Stimulated activated naive CD8-positive, alpha-beta T cell treated with anti-CD3 and anti-CD28 coated beads, Interleukin-15, Interleukin-2, amounts not matched to agents 100 ng/mL and 50 ng/mL, for 24 hours (primary cell): ENCODE data around the gene VCAN.

ENCODE experiments used
- H3K27ac Mint-ChIP-seq: one replicate; pipeline ENCODE4 v1.8.0; 2021; ENCODE audit warnings: mild to moderate bottlenecking, mixed read lengths
- H3K27me3 Mint-ChIP-seq: one replicate; pipeline ENCODE4 v1.8.0; 2021; ENCODE audit warnings: mixed read lengths
- H3K36me3 Mint-ChIP-seq: one replicate; pipeline ENCODE4 v1.8.0; 2021; ENCODE audit warnings: low read depth, mixed read lengths
- H3K4me1 Mint-ChIP-seq: one replicate; pipeline ENCODE4 v1.8.0; 2021; ENCODE audit warnings: low read depth, mixed read lengths
- H3K4me3 Mint-ChIP-seq: one replicate; pipeline ENCODE4 v1.8.0; 2021; ENCODE audit warnings: mild to moderate bottlenecking, mixed read lengths
- H3K9me3 Mint-ChIP-seq: one replicate; pipeline ENCODE4 v1.8.0; 2021; ENCODE audit warnings: mixed read lengths

Gene VCAN

GRCh38 chr5:83572271-83572670, 100.7 kb downstream of the VCAN start:
- H3K4me3 Mint-ChIP-seq = no peak overlapping the region
- no peaks in the 10 kb centered on the region for H3K9me3 Mint-ChIP-seq
- no peak overlapping the region for H3K27ac Mint-ChIP-seq
- peaks cover 14% of the 10 kb centered on the region for H3K27me3 Mint-ChIP-seq
- H3K36me3 Mint-ChIP-seq = no peaks in the 10 kb centered on the region
- H3K4me1 Mint-ChIP-seq = no peaks in the 10 kb centered on the region

- Mint-ChIP-seq H3K27ac (no peak overlapping the region), H3K4me1 (no peaks in the 10 kb centered on the region), H3K4me3 (no peak overlapping the region), H3K9me3 (no peaks in the 10 kb centered on the region), H3K36me3 (no peaks in the 10 kb centered on the region), H3K27me3 (peaks cover 11% of the 10 kb centered on the region)
These were observed 104.8 kb downstream of the VCAN start for GRCh38 chr5:83576341-83576740.

GRCh38 chr5:83577036-83577636, 105.6 kb downstream of the VCAN start:
- H3K36me3 Mint-ChIP-seq = no peaks in the 10 kb centered on the region
- no peak overlapping the region for H3K4me3 Mint-ChIP-seq
- no peaks in the 10 kb centered on the region for H3K9me3 Mint-ChIP-seq
- H3K27me3 Mint-ChIP-seq = peaks cover 12% of the 10 kb centered on the region
- no peak overlapping the region for H3K27ac Mint-ChIP-seq
- H3K4me1 Mint-ChIP-seq = no peaks in the 10 kb centered on the region

GRCh38 chr5:83583859-83584258, 112.3 kb downstream of the VCAN start:
- no peak overlapping the region for H3K4me3 Mint-ChIP-seq
- H3K27ac Mint-ChIP-seq = no peak overlapping the region
- no peaks in the 10 kb centered on the region for H3K4me1 Mint-ChIP-seq
- no peaks in the 10 kb centered on the region for H3K36me3 Mint-ChIP-seq
- H3K9me3 Mint-ChIP-seq = no peaks in the 10 kb centered on the region
- peaks cover 17% of the 10 kb centered on the region for H3K27me3 Mint-ChIP-seq

GRCh38 chr5:83586874-83587776, 115.6 kb downstream of the VCAN start:
- H3K4me3 Mint-ChIP-seq = no peak overlapping the region
- no peaks in the 10 kb centered on the region for H3K4me1 Mint-ChIP-seq
- H3K27me3 Mint-ChIP-seq = peaks cover 12% of the 10 kb centered on the region
- H3K27ac Mint-ChIP-seq = no peak overlapping the region
- no peaks in the 10 kb centered on the region for H3K9me3 Mint-ChIP-seq
- H3K36me3 Mint-ChIP-seq = no peaks in the 10 kb centered on the region

- no peaks in the 10 kb centered on the region for H3K27me3 Mint-ChIP-seq
These were observed 118.2 kb downstream of the VCAN start for GRCh38 chr5:83589786-83590185.

GRCh38 chr5:83590966-83591365, 119.4 kb downstream of the VCAN start:
- Mint-ChIP-seq H3K4me1 (no peaks in the 10 kb centered on the region), H3K27ac (no peak overlapping the region)

More at GRCh38 chr5:83589786-83590185, 118.2 kb downstream of the VCAN start:
- Mint-ChIP-seq H3K27ac (no peak overlapping the region), H3K36me3 (no peaks in the 10 kb centered on the region), H3K9me3 (no peaks in the 10 kb centered on the region), H3K4me1 (no peaks in the 10 kb centered on the region), H3K4me3 (no peak overlapping the region)

GRCh38 chr5:83595217-83595616, 123.7 kb downstream of the VCAN start:
- H3K4me1 Mint-ChIP-seq = no peaks in the 10 kb centered on the region
- no peak overlapping the region for H3K27ac Mint-ChIP-seq
- H3K36me3 Mint-ChIP-seq = no peaks in the 10 kb centered on the region
- peaks cover 4% of the 10 kb centered on the region for H3K9me3 Mint-ChIP-seq
- no peaks in the 10 kb centered on the region for H3K27me3 Mint-ChIP-seq
- no peak overlapping the region for H3K4me3 Mint-ChIP-seq

More at GRCh38 chr5:83590966-83591365, 119.4 kb downstream of the VCAN start:
- Mint-ChIP-seq H3K36me3 (no peaks in the 10 kb centered on the region), H3K9me3 (no peaks in the 10 kb centered on the region), H3K4me3 (no peak overlapping the region), H3K27me3 (no peaks in the 10 kb centered on the region)

GRCh38 chr5:83608122-83608521, 136.6 kb downstream of the VCAN start:
- no peak overlapping the region for H3K4me3 Mint-ChIP-seq
- H3K4me1 Mint-ChIP-seq = no peaks in the 10 kb centered on the region
- H3K36me3 Mint-ChIP-seq = no peaks in the 10 kb centered on the region
- no peaks in the 10 kb centered on the region for H3K27me3 Mint-ChIP-seq
- H3K9me3 Mint-ChIP-seq = no peaks in the 10 kb centered on the region
- H3K27ac Mint-ChIP-seq = no peak overlapping the region

GRCh38 chr5:83614841-83615240, 143.3 kb downstream of the VCAN start:
- no peaks in the 10 kb centered on the region for H3K4me1 Mint-ChIP-seq
- peaks cover 5% of the 10 kb centered on the region for H3K27me3 Mint-ChIP-seq
- no peak overlapping the region for H3K27ac Mint-ChIP-seq
- no peak overlapping the region for H3K4me3 Mint-ChIP-seq
- H3K36me3 Mint-ChIP-seq = no peaks in the 10 kb centered on the region
- peaks cover 14% of the 10 kb centered on the region for H3K9me3 Mint-ChIP-seq

GRCh38 chr5:83628360-83628759, 156.8 kb downstream of the VCAN start:
- Mint-ChIP-seq H3K4me1 (no peaks in the 10 kb centered on the region), H3K9me3 (peaks cover 4% of the 10 kb centered on the region), H3K27ac (no peak overlapping the region), H3K4me3 (no peak overlapping the region), H3K27me3 (no peaks in the 10 kb centered on the region), H3K36me3 (no peaks in the 10 kb centered on the region)
